HG02970 (cell line): ENCODE results near the gene UQCRC2.
"Not testable (repeated sequence)": the region's sequence is repeated elsewhere in the genome, so short reads cannot be mapped to it uniquely, and the experiment has no call there.

Experiments used
- ATAC-seq: cut with Tn5 transposase; IDR thresholded peaks from one replicate; pipeline ENCODE4 v1.9.1; 2021; ENCODE audit warnings: mild to moderate bottlenecking, moderate library complexity, moderate number of reproducible peaks; ENCODE audit not compliant: unreplicated experiment, low FRiP score

UQCRC2 gene

GRCh38 chr16:22007509-22008214 is 54.5 kb downstream of the UQCRC2 start, which contains the start of gene MOSMO:
Gene MOSMO, plus strand, starts transcription at chr16:22008111. Its CDS starts 191 bp downstream, at chr16:22008302.
- ATAC-seq: no peak

GRCh38 chr16:22008215-22009059 is 55.3 kb downstream of the UQCRC2 start:
- no peak for ATAC-seq

GRCh38 chr16:22010902-22011301 is 57.7 kb downstream of the UQCRC2 start:
- no peak for ATAC-seq

- no peak for ATAC-seq
Measured at GRCh38 chr16:22012241-22012640, 59.1 kb downstream of the UQCRC2 start.

- no peak for ATAC-seq
Measured at GRCh38 chr16:22013486-22013885, 60.3 kb downstream of the UQCRC2 start.

GRCh38 chr16:22014271-22014873 is 61.2 kb downstream of the UQCRC2 start:
- ATAC-seq: no peak

- no peak for ATAC-seq
Measured at GRCh38 chr16:22016927-22017326, 63.8 kb downstream of the UQCRC2 start.

- ATAC-seq: no peak
Measured at GRCh38 chr16:22018559-22018958, 65.4 kb downstream of the UQCRC2 start.

GRCh38 chr16:22022151-22022550 is 69.0 kb downstream of the UQCRC2 start:
- ATAC-seq: no peak

- ATAC-seq: no peak
Measured at GRCh38 chr16:22023505-22023904, 70.3 kb downstream of the UQCRC2 start.

- ATAC-seq: not testable (repeated sequence)
Measured at GRCh38 chr16:22024785-22025184, 71.6 kb downstream of the UQCRC2 start.

- ATAC-seq: no peak
Measured at GRCh38 chr16:22027633-22028032, 74.5 kb downstream of the UQCRC2 start.

GRCh38 chr16:22029632-22030031 is 76.5 kb downstream of the UQCRC2 start:
- no peak for ATAC-seq

GRCh38 chr16:22030087-22030812 is 77.1 kb downstream of the UQCRC2 start:
- ATAC-seq: no peak

- no peak for ATAC-seq
Measured at GRCh38 chr16:22031483-22032083, 78.4 kb downstream of the UQCRC2 start.
